Fibroblast of upper back skin (primary cell): ENCODE data around the gene TRAPPC2L.
"Not testable (repeated sequence)": the region's sequence is repeated elsewhere in the genome, so short reads cannot be mapped to it uniquely, and the experiment has no call there.

Experiments
- DNase-seq: peaks from one replicate; pipeline ENCODE4 v3.0.0-alpha.2; 2013

TRAPPC2L gene

DNA sequence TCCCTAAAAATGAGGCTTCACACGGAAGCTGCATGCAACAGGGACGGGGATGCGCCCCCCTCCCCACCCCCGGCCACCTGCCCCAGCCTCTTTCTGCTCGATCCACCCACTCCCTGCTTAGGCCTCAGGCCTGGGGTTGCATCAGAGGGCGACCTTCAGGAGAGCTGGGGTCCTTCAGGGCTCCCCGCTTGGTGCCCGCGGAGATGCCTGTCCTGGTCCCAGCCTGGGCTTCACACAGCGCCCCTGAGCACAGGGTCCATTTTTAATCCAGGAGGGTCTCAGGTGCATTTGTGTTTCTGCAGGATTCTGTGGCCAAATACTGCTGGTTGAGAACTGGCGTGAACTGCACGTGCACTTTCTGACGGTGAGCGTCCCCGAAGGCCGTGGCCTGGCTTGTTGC lies 37.8 kb upstream of the TRAPPC2L start:
- DNase-seq: no peak

- no peak for DNase-seq
These were observed 36.4 kb upstream of the TRAPPC2L start for GRCh38 chr16:88820385-88821025.

GRCh38 chr16:88821168-88821850 lies 35.6 kb upstream of the TRAPPC2L start:
- DNase-seq: no peak

DNA sequence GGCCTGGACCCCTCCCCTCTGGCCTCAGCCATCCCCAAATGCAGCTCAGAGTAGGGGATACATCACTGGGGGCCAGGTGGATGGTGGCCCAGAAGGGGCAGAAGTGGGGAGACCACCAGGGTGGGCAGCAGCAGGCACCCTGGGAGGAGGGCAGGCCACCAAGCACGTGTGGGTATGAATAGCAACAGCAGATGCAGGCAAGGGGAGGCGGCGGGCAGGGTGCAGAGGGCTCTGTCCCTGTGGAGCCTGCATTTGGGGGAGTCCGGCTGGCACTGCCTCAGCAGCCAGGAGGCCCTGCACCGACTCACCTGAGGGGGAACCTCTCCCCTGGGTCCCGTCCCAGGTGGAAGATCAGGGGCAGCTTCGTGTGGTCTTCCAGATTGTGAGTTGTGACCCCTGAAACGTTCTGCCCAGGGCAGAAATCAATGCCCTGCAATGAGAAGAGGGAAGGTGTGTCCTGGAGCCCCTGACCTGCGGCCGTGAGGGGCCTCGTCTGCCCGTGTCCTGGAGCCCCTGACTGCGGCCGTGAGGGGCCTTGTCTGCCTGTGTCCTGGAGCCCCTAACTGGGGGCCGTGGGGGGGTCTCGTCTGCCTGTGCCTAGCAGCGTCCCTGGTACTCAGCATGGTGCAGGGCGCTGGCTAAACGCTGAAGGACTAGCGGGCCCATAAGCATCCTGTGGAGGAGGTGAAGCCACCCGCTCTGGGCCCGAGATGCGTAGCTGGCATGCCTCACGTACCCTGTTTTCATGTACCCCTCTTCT lies 34.5 kb upstream of the TRAPPC2L start:
- no peak for DNase-seq

GRCh38 chr16:88823646-88824045 lies 33.3 kb upstream of the TRAPPC2L start:
- DNase-seq: not testable (repeated sequence)

- DNase-seq: no peak
These were observed 32.5 kb upstream of the TRAPPC2L start for GRCh38 chr16:88824256-88825077.

- DNase-seq: no peak
These were observed 31.8 kb upstream of the TRAPPC2L start for GRCh38 chr16:88825146-88825545.

DNA sequence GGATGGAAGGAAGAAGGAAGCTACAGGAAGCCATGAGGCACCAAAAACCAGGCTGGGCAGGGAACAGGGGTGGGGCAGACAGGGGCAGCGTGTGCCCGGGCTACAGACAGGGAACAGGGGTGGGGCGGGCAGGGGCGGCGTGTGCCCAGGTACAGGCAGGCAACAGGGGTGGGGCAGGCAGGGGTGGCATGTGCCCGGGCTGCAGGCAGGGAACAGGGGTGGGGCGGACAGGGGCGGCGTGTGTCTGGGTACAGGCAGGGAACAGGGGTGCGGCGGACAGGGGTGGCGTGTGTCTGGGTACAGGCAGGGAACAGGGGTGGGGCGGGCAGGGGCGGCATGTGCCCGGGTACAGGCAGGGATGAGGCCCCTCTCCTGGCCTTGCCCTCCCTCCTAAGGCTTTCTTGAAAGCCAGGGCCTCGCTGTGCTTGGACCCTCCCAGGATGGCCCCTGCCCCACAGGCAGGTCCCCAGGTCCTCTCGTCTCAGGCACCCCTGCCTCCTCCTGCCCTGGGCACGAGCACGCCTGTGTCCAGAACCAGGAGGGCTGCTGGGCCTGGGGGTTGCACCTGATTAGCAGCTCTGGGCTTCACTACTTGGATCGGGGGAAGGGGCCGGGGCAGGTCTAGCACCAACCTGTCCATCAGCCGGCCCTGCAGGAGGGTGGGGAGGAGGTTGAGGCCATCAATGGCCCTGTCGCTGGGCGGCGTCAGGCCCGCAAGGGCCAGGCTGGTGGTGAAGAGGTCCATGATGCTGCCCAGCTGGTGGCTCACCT lies 30.7 kb upstream of the TRAPPC2L start:
- DNase-seq: no peak

- DNase-seq: no peak
These were observed 29.2 kb upstream of the TRAPPC2L start for GRCh38 chr16:88827727-88828126.

DNA sequence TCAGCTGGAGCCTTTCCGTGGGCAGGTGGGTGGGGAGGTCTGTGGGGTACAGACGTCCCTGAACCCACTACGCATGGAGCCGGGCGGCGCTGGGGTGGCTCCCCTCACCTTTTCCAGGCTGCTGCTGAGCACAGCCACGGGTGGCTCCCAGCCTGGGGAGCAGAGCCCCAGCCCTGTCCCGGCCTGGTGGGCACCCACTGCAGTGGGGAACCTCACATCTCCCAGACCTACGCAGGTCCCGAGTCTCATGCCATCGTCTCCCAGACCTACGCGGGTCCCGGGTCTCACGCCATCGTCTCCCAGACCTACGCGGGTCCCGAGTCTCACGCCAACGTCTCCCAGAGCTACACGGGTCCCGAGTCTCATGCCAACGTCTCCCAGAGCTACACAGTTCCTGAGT lies 28.2 kb upstream of the TRAPPC2L start:
- DNase-seq: no peak

DNA sequence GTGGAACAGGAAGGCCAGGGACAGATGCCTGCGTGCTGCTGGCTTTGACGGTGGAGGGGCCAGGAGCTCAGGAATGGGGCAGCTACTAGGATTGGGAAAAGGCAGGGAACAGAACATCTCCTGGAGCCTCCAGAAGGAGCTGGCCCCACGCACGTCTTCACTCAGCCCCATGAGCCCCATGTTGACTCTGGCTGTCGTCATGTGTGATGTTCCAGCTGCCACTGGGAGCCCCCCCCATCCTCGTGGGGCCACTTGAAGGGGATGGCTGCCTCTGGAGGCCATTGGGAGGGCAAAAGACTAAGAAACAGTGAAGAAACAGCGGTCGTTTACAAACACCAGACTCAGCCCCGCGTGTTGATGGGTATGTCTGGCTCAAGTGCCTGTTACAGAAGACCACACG lies 26.7 kb upstream of the TRAPPC2L start:
- no peak for DNase-seq

GRCh38 chr16:88830783-88831182 lies 26.1 kb upstream of the TRAPPC2L start:
- no peak for DNase-seq

DNA sequence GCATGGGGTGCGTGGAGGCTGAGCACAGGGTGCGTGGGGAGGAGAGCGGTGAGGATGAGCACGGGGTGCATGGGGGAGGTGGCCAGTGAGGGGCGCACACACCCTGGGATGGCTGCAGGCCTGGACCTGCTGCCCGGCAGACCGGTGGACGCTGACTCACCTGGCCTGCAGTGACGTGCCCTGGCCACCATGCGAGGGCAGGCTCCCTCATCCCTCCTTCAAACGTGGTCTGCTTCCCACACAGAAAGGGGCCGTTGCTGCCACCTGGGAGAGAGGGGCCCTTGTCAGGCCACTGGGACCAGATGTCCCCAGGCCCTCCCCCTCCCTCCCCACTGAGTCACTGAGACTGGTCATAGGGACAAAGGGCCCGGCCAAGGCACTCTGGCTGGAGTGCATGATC lies 25.1 kb upstream of the TRAPPC2L start:
- DNase-seq: no peak

GRCh38 chr16:88833086-88833485 lies 23.8 kb upstream of the TRAPPC2L start:
- DNase-seq: no peak

- DNase-seq: no peak
These were observed 22.3 kb upstream of the TRAPPC2L start for GRCh38 chr16:88834670-88835069.

DNA sequence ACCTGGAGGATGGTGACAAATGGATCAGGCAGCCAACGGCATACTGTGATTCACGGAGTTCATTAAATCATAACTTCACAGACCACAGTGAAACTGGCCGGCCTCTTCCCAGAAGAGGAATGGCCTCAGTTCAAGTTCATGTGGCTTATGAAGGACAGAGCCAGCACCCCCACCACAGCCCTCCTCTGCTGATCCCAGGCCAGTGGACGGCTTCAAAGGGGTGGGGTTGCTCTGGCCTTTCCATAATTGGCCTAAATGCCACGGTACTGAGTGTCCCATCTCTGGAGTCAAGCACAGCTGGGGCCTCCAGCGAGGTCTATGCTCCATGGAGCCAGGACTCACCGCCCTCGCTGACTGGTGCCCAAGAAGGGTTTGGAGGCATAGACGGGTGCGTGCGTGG lies 21.5 kb upstream of the TRAPPC2L start:
- DNase-seq: no peak

GRCh38 chr16:88835818-88836217 lies 21.1 kb upstream of the TRAPPC2L start:
- DNase-seq: no peak

DNA sequence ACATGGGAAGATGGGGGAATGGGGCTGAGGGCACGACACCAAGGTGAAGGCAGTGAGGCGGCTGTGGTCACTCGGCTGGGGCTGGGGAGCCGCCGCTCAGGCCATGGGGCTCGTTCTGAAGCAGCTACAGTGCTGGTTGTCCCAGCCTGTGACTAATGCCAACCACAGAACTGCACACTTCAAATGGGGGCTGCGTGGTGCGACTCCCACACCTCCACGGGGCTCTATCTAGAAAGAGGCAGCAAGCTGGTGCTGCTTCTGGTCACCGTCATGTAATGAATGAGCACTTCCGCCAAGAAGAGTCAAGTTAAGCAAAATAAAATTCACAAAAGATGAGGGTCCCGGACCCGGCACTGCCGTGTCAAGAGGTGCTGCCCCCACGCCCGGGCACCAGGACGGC lies 20.1 kb upstream of the TRAPPC2L start:
- no peak for DNase-seq

GRCh38 chr16:88837806-88838205 lies 19.1 kb upstream of the TRAPPC2L start:
- DNase-seq: no peak

GRCh38 chr16:88838566-88838965 lies 18.4 kb upstream of the TRAPPC2L start:
- no peak for DNase-seq

- no peak for DNase-seq
These were observed 17.8 kb upstream of the TRAPPC2L start for GRCh38 chr16:88839026-88839529.
